Endodermal cell (in vitro differentiated cells): Measurements from ENCODE around the gene POLD2. TPM values are rescaled to one million over a fixed set of nuclear protein-coding genes. Genes with fewer than 3 reads are reported as not detected.

Experiments used
- DNase-seq: peaks from one replicate; pipeline ENCODE4 v3.0.0-alpha.2; 2017
- H3K27ac ChIP-seq: 2 replicates; pipeline ENCODE4 v1.5.1; 2013; ENCODE audit warnings: mild to moderate bottlenecking, low read depth, low read length, moderate library complexity
- H3K27me3 ChIP-seq: 2 replicates; pipeline ENCODE4 v1.6.1; 2013; ENCODE audit warnings: mild to moderate bottlenecking, low read length, moderate library complexity; ENCODE audit not compliant: insufficient read depth, control insufficient read depth, poor library complexity, severe bottlenecking
- H3K36me3 ChIP-seq: 2 replicates; pipeline ENCODE4 v1.7.0; 2013; ENCODE audit warnings: mild to moderate bottlenecking, low read length, moderate library complexity; ENCODE audit not compliant: control insufficient read depth, insufficient read depth
- H3K4me1 ChIP-seq: one replicate; pipeline ENCODE4 v1.7.0; 2013; ENCODE audit warnings: low read length; ENCODE audit not compliant: control insufficient read depth, insufficient read depth
- H3K4me3 ChIP-seq: 2 replicates; pipeline ENCODE4 v1.5.1; 2013; ENCODE audit warnings: mild to moderate bottlenecking, low read length, moderate library complexity
- H3K9ac ChIP-seq: 2 replicates; pipeline ENCODE4 v1.6.1; 2013; ENCODE audit warnings: mild to moderate bottlenecking, low read length, moderate library complexity; ENCODE audit not compliant: poor library complexity, severe bottlenecking; ENCODE audit errors: extremely low read depth
- H3K9me3 ChIP-seq: 2 replicates; pipeline ENCODE4 v1.6.1; 2013; ENCODE audit warnings: mild to moderate bottlenecking, low read length, moderate library complexity; ENCODE audit not compliant: control insufficient read depth
- H3K27ac Mint-ChIP-seq: 2 replicates; pipeline ENCODE4 v1.8.0; 2020; ENCODE audit warnings: mixed read lengths
- H3K27me3 Mint-ChIP-seq: 2 replicates; pipeline ENCODE4 v1.8.0; 2021; ENCODE audit warnings: mild to moderate bottlenecking, mixed read lengths; ENCODE audit not compliant: insufficient read depth
- H3K36me3 Mint-ChIP-seq: 2 replicates; pipeline ENCODE4 v1.8.0; 2020; ENCODE audit warnings: low read depth, mixed read lengths
- H3K4me1 Mint-ChIP-seq: 2 replicates; pipeline ENCODE4 v1.8.0; 2020; ENCODE audit warnings: mixed read lengths
- H3K4me3 Mint-ChIP-seq: 2 replicates; pipeline ENCODE4 v1.8.0; 2020; ENCODE audit warnings: mild to moderate bottlenecking, moderate library complexity, mixed read lengths
- H3K9me3 Mint-ChIP-seq: 2 replicates; pipeline ENCODE4 v1.8.0; 2020; ENCODE audit warnings: mild to moderate bottlenecking, mixed read lengths
- WGBS, 2 experiments: methylation state at CpG; one replicate each; pipeline versions ENCODE4 v1.1.5 to v1.1.7; 2013; ENCODE audit warnings: missing lambda C conversion rate in 2 of 2, mixed read lengths in 1 of 2; ENCODE audit not compliant: insufficient coverage in 1 of 2, insufficient read length in 1 of 2; 5-methylcytosine and 5-hydroxymethylcytosine counted together
- total RNA-seq, 2 donors: library from RNA; stranded (reverse); fragmentation: NEBNext Ultra II Directional in 1 of 2; extraction: Animal tissue kit (Norgen Biotek cat#: 25700) in 1 of 2; gene quantifications; 2 replicates in 1 of 2; 3 replicates in 1 of 2; pipeline ENCODE4 v1.2.1, GENCODE V29; 2021
- TF ChIP-seq, protein P1 (sequence below): fragments of 200-600 bp; sonication (generic); conservative IDR thresholded peaks from 2 replicates; pipeline ENCODE4 v1.5.0; 2021; ENCODE audit warnings: antibody characterized with exemption, mild to moderate bottlenecking

POLD2 gene
- total RNA-seq, 2 donors from 2014 or later = 127 to 141 TPM

DNA sequence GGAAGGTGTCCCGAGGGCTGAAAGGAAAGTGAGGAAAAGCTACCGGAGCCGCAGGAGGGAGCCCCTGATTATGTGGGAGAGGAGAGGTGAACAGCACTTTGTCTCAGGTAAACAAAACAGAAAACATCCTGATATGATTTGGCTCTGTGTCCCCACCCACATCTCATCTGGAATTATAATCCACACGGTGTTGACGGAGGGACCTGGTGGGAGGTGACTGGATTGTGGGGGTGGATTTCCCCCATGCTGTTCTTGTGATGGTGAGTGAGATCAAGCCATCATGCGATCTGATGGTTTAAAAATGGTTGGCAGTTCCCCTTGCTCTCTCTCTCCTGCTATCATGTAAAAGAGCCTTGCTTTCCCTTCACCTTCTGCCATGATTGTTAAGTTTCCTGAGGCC, 3.0 kb downstream of the POLD2 start:
- 90 to 94% methylated on average over 5 to 6 of the region's 6 CpGs for WGBS, 2 experiments
- H3K9me3 Mint-ChIP-seq = no peaks in the 10 kb centered on the region
- peaks cover 5% of the 10 kb centered on the region for H3K27me3 Mint-ChIP-seq
- no peaks in the 10 kb centered on the region for H3K4me1 ChIP-seq
- TF ChIP-seq, protein P1, sequence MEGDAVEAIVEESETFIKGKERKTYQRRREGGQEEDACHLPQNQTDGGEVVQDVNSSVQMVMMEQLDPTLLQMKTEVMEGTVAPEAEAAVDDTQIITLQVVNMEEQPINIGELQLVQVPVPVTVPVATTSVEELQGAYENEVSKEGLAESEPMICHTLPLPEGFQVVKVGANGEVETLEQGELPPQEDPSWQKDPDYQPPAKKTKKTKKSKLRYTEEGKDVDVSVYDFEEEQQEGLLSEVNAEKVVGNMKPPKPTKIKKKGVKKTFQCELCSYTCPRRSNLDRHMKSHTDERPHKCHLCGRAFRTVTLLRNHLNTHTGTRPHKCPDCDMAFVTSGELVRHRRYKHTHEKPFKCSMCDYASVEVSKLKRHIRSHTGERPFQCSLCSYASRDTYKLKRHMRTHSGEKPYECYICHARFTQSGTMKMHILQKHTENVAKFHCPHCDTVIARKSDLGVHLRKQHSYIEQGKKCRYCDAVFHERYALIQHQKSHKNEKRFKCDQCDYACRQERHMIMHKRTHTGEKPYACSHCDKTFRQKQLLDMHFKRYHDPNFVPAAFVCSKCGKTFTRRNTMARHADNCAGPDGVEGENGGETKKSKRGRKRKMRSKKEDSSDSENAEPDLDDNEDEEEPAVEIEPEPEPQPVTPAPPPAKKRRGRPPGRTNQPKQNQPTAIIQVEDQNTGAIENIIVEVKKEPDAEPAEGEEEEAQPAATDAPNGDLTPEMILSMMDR = no peak
- peaks cover 26% of the 10 kb centered on the region for H3K36me3 ChIP-seq
- no peak overlapping the region for H3K9ac ChIP-seq
- peaks cover 52% of the 10 kb centered on the region for H3K36me3 Mint-ChIP-seq
- no peak overlapping the region for H3K27ac Mint-ChIP-seq
- H3K4me3 Mint-ChIP-seq = no peak overlapping the region
- no peaks in the 10 kb centered on the region for H3K27me3 ChIP-seq
- peaks cover 5% of the 10 kb centered on the region for H3K4me1 Mint-ChIP-seq
- H3K27ac ChIP-seq = no peak overlapping the region
- no peak overlapping the region for H3K4me3 ChIP-seq
- no peak for DNase-seq
- no peaks in the 10 kb centered on the region for H3K9me3 ChIP-seq

DNA sequence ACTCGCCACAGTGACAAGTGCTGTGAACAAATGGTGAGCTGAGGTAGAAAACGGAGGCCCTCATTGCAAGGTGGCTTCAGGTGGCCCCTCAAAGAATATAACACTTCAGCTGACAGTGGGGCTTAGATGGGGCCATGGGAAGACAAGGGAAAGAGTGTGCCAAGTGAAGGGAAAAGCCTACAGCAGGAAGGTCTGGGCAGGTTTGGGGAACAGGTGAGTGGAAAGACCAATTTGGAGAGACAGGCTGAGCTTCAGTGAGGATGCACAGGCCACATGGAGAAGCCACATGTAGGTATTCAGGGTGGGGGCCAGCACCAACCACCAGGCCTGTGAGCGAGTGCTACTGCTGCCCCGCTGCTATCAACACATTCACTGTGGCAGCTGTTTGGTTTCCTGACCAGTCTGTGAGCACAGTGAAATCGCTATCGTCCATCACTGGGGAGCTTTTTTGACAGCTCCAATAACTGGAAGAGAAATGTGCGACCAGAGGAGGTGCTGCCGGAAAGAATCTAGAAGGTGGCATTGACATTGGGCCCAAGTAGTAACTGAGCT, 3.4 kb downstream of the POLD2 start:
- Mint-ChIP-seq H3K36me3 (peaks cover 55% of the 10 kb centered on the region), H3K4me3 (no peak overlapping the region), H3K27ac (no peak overlapping the region), H3K27me3 (peaks cover 2% of the 10 kb centered on the region), H3K4me1 (peaks cover 5% of the 10 kb centered on the region), H3K9me3 (no peaks in the 10 kb centered on the region)
- no peaks in the 10 kb centered on the region for H3K9me3 ChIP-seq
- DNase-seq = no peak
- H3K4me3 ChIP-seq = no peak overlapping the region
- H3K27ac ChIP-seq = no peak overlapping the region
- 94 to 97% methylated on average over 8 of the region's 8 CpGs for WGBS, 2 experiments
- peaks cover 26% of the 10 kb centered on the region for H3K36me3 ChIP-seq
- H3K9ac ChIP-seq = no peak overlapping the region
- no peaks in the 10 kb centered on the region for H3K27me3 ChIP-seq
- TF ChIP-seq, protein P1 = no peak
- no peaks in the 10 kb centered on the region for H3K4me1 ChIP-seq

DNA sequence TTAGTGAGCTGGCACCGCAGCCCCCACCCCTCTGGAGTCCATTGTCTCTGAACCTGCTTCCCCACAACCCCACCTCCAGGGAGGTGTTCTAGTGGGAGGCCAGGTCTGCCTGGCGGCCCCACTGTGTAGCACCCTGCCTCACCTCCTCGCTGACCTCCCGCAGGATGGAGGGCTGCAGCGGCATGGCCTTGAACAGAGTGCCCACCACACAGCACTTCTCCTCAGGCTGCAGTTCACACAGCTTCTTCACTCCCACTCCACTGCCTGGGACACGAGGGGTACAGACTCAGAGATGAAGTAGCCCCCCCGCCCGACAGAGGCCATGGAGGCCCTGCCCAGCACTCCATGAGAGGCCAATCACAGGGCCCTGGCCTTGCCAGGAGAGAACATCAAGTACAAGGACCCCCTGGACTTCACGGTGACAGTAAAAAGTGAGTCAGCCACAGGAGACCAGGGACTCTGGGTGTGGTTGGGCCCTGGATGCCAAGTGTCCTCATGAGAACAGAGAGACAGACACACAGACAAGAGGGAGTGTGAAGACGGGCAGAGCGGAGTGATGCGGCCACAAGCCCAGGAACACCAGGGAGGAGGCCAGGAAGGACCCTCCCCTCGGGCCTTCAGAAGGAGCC, 5.4 kb downstream of the POLD2 start:
- peaks cover 73% of the 10 kb centered on the region for H3K36me3 Mint-ChIP-seq
- Histone ChIP-seq H3K9ac (no peak overlapping the region), H3K4me3 (no peak overlapping the region), H3K9me3 (no peaks in the 10 kb centered on the region), H3K4me1 (no peaks in the 10 kb centered on the region), H3K27ac (no peak overlapping the region), H3K27me3 (no peaks in the 10 kb centered on the region), H3K36me3 (peaks cover 26% of the 10 kb centered on the region)
- H3K27ac Mint-ChIP-seq = no peak overlapping the region
- DNase-seq = no peak
- no peaks in the 10 kb centered on the region for H3K9me3 Mint-ChIP-seq
- no peaks in the 10 kb centered on the region for H3K27me3 Mint-ChIP-seq
- H3K4me3 Mint-ChIP-seq = no peak overlapping the region
- TF ChIP-seq, protein P1 = no peak
- 93 to 97% methylated on average over 9 to 13 of the region's 13 CpGs for WGBS, 2 experiments
- peaks cover 5% of the 10 kb centered on the region for H3K4me1 Mint-ChIP-seq
